Measurements from ENCODE around the gene ECM1. TPM values are rescaled to one million over a fixed set of nuclear protein-coding genes. Genes with fewer than 3 reads are reported as not detected.

Gene ECM1
- total and polyA plus RNA-seq, 2 of the 8 experiments (the other 6 are each of a cell fraction or from before 2014, with no cell fraction given) = 0.95 to 0.98 TPM

DNA sequence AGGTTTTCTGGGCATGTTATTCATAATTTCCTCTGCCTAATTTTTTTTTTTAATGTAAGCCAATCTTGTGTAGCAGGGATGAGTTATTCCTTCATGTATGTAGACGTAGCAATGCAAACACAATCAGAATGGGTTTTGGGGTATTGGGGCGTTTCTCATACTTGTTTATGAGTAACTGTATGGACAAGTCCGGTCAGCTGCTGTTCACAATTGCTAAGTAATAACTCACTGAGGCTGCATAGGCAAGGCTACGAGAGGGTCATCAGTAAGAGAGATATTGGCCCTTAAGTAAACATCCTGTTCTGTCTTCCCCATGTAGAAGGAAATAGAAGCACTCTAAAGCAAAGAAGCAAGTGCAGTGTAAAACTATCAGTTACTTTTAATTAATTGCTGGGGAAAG is 30.2 kb upstream of the ECM1 start:
- Histone ChIP-seq H3K9me3 (ENCODE audit: insufficient read depth in 2 of 2, low read depth in 1 of 2, low read length in 1 of 2) (no peaks in the 10 kb centered on the region), H4K20me1 (replicated peaks in 1 of 2; ENCODE audit: control insufficient read depth in 1 of 2, insufficient read depth in 2 of 2, low read length in 2 of 2) (peaks cover 0 to 2% of the 10 kb centered on the region in 2 experiments), H3K4ac (replicated peaks; ENCODE audit: insufficient read length, low read depth, low read length) (no peak overlapping the region), H3K18ac (ENCODE audit: extremely low read depth, low read length) (no peak overlapping the region), H2BK120ac (replicated peaks; ENCODE audit: low read depth, low read length) (no peak overlapping the region), H3K27ac (ENCODE audit: low read depth, low read length) (no peak overlapping the region), H3K79me1 (ENCODE audit: low read depth, low read length) (no peaks in the 10 kb centered on the region), H3K9ac (replicated peaks in 1 of 4; ENCODE audit: extremely low read depth in 1 of 4, low read depth in 3 of 4, low read length in 3 of 4) (no peak overlapping the region), H3K56ac (replicated peaks; ENCODE audit: insufficient read length, low read depth, low read length) (no peak overlapping the region), H3K23ac (ENCODE audit: insufficient read length) (no peak overlapping the region), H3K14ac (ENCODE audit: insufficient read length) (no peak overlapping the region), H3K4me2 (ENCODE audit: insufficient read depth in 1 of 2, low read depth in 2 of 2, low read length in 2 of 2) (no peak overlapping the region), H2BK20ac (ENCODE audit: low read length) (no peak overlapping the region), H3K79me2 (ENCODE audit: control insufficient read depth in 1 of 2, insufficient read depth in 2 of 2, low read length in 2 of 2) (no peaks in the 10 kb centered on the region), H2BK5ac (ENCODE audit: low read depth, low read length) (no peak overlapping the region), H2AK5ac (ENCODE audit: low read depth, low read length) (no peak overlapping the region), H4K5ac (ENCODE audit: insufficient read length, low read depth, low read length) (no peak overlapping the region), H3K4me1 (replicated peaks in 1 of 4; ENCODE audit: control insufficient read depth in 3 of 4, insufficient read depth in 4 of 4, low read length in 3 of 4) (peaks cover 0 to 3% (median 2%) of the 10 kb centered on the region in 4 experiments; a peak in 3 of 7 replicates), H2BK12ac (ENCODE audit: low read depth, low read length) (no peak overlapping the region), H3K4me3 (ENCODE audit: extremely low read depth in 1 of 4, insufficient read depth in 2 of 4, low read depth in 3 of 4, low read length in 4 of 4) (no peak overlapping the region), H4K91ac (replicated peaks; ENCODE audit: insufficient read length, low read length) (no peak overlapping the region), H2AFZ (ENCODE audit: low read length) (no peak overlapping the region), H4K8ac (ENCODE audit: extremely low read depth, insufficient read depth, low read length) (no peak overlapping the region), H3K27me3 (replicated peaks in 1 of 4; ENCODE audit: control insufficient read depth in 3 of 4, extremely low read depth in 1 of 4, insufficient read depth in 3 of 4, low read length in 3 of 4) (no peaks in the 10 kb centered on the region), H2BK15ac (ENCODE audit: low read length) (no peak overlapping the region), H3K36me3 (ENCODE audit: control insufficient read depth in 2 of 4, insufficient read depth in 4 of 4, low read length in 3 of 4) (peaks cover 0 to 1% (median 0%) of the 10 kb centered on the region in 4 experiments; a peak in 1 of 8 replicates), H3K23me2 (ENCODE audit: low read depth, low read length) (no peaks in the 10 kb centered on the region)
- ChIA-PET CTCF (ENCODE audit: partially characterized antibody) (interaction anchor here (0.6 to 0.7 kb wide), 2 partner anchors 20 to 39 kb away, joined by 3 read pairs; no protein-coding TSS in a partner anchor), POLR2A (ENCODE audit: partially characterized antibody) (interaction anchor here (0.6 kb wide), 4 partner anchors 31 to 550 kb away, joined by 3 to 7 read pairs (median 4); no protein-coding TSS in a partner anchor)
- 80% methylated on average over 4 of the region's 4 CpGs; no CpG with 5 or more reads in 1 of the 2 experiments for WGBS, 2 experiments (ENCODE audit: extremely low coverage in 1 of 2, insufficient coverage in 1 of 2, insufficient read length in 1 of 2, insufficient replicate concordance in 2 of 2, low coverage in 1 of 2, low lambda C conversion rate in 2 of 2, missing lambda C conversion rate in 1 of 2)
- FAIRE-seq (no peak), DNase-seq (ENCODE audit: low read depth in 1 of 2, low spot score in 2 of 2) (no peak)
- TF ChIP-seq CREB1 (IDR thresholded peaks at IDR 0.05) (no peak), RBBP5 (IDR thresholded peaks at IDR 0.05; ENCODE audit: borderline replicate concordance, low read depth, low read length) (no peak)
